Measurements from ENCODE around the gene ALOX15.
"Not testable (repeated sequence)": the region's sequence is repeated elsewhere in the genome, so short reads cannot be mapped to it uniquely, and the experiment has no call there.

The ALOX15 gene

GRCh38 chr17:4648741-4649140 lies 7.3 kb upstream of the ALOX15 start:
- no peak for DNase-seq (ENCODE audit: low read depth in 2 of 2)

- no peak for DNase-seq (ENCODE audit: low read depth in 2 of 2)
These were observed 4.2 kb upstream of the ALOX15 start for GRCh38 chr17:4645642-4646041.

GRCh38 chr17:4643676-4644075 lies 2.2 kb upstream of the ALOX15 start:
- no peak for DNase-seq (ENCODE audit: low read depth in 2 of 2)

GRCh38 chr17:4642286-4642685 lies 808 bp upstream of the ALOX15 start:
- DNase-seq (ENCODE audit: low read depth in 2 of 2), result no peak

- DNase-seq (ENCODE audit: low read depth in 2 of 2), result not testable (repeated sequence)
These were observed 799 bp downstream of the ALOX15 start for GRCh38 chr17:4640569-4641188.

GRCh38 chr17:4639301-4640059 lies 2.0 kb downstream of the ALOX15 start:
- peak; percentile 22 to 28 for DNase-seq (ENCODE audit: low read depth in 2 of 2)

GRCh38 chr17:4638766-4639165 lies 2.7 kb downstream of the ALOX15 start:
- DNase-seq (ENCODE audit: low read depth in 2 of 2), result not testable (repeated sequence)

GRCh38 chr17:4636474-4637100 lies 4.9 kb downstream of the ALOX15 start:
- DNase-seq (ENCODE audit: low read depth in 2 of 2), result no peak

- no peak for DNase-seq (ENCODE audit: low read depth in 2 of 2)
These were observed 5.6 kb downstream of the ALOX15 start for GRCh38 chr17:4635823-4636375.

GRCh38 chr17:4634976-4635375 lies 6.5 kb downstream of the ALOX15 start:
- no peak for DNase-seq (ENCODE audit: low read depth in 2 of 2)

- no peak for DNase-seq (ENCODE audit: low read depth in 2 of 2)
These were observed 7.8 kb downstream of the ALOX15 start for GRCh38 chr17:4633643-4634042.

- no peak for DNase-seq (ENCODE audit: low read depth in 2 of 2)
These were observed 8.9 kb downstream of the ALOX15 start for GRCh38 chr17:4632581-4632920.

- no peak for DNase-seq (ENCODE audit: low read depth in 2 of 2)
These were observed 9.5 kb downstream of the ALOX15 start for GRCh38 chr17:4631836-4632580.

- DNase-seq (ENCODE audit: low read depth in 2 of 2), result no peak
These were observed 10.0 kb downstream of the ALOX15 start for GRCh38 chr17:4631431-4631830.

- DNase-seq (ENCODE audit: low read depth in 2 of 2), result no peak
These were observed 14.7 kb downstream of the ALOX15 start for GRCh38 chr17:4626734-4627256.

- DNase-seq (ENCODE audit: low read depth in 2 of 2), result no peak
These were observed 16.3 kb downstream of the ALOX15 start for GRCh38 chr17:4625181-4625617.

- DNase-seq (ENCODE audit: low read depth in 2 of 2), result not testable (repeated sequence)
These were observed 17.0 kb downstream of the ALOX15 start for GRCh38 chr17:4624451-4624911.

- no peak for DNase-seq (ENCODE audit: low read depth in 2 of 2)
These were observed 18.2 kb downstream of the ALOX15 start for GRCh38 chr17:4623249-4623648.

GRCh38 chr17:4622375-4622774 lies 19.1 kb downstream of the ALOX15 start:
- no peak for DNase-seq (ENCODE audit: low read depth in 2 of 2)

GRCh38 chr17:4620531-4621101 lies 20.9 kb downstream of the ALOX15 start:
- DNase-seq (ENCODE audit: low read depth in 2 of 2), result no peak

All from stimulated activated CD4-positive, alpha-beta T cell treated with anti-CD3 and anti-CD28 coated beads, Interleukin-15, amount 100 ng/mL, for 48 hours (primary cell).